Measurements from ENCODE around the gene NFATC3.

GRCh38 chr16:68055395-68055794 lies 29.8 kb upstream of the NFATC3 start:
- TF ChIP-seq CTCF (IDR thresholded peaks at IDR 0.05) (no peak), EZH2 (IDR thresholded peaks at IDR 0.05; ENCODE audit: borderline replicate concordance, insufficient read depth, low read depth, low read length, poor library complexity, severe bottlenecking) (no peak)

Measured in B cell (primary cell).